HEK293 (cell line): ENCODE results near the gene FNDC5.

Experiments used
- CTCF ChIA-PET: fragments of 350-600 bp; formaldehyde crosslinking; extraction: SDS; loops from one replicate; lab custom pipeline; 2021; ENCODE audit warnings: antibody characterized with exemption; lab: Yijun Ruan, JAX
- POLR2A ChIA-PET: fragments of 300-600 bp; formaldehyde crosslinking; extraction: SDS; loops from one replicate; lab custom pipeline; 2020; ENCODE audit warnings: antibody characterized with exemption, inconsistent platforms; lab: Yijun Ruan, JAX
- H3K27ac ChIP-seq: fragments of 200-500 bp; sonication (Bioruptor generic); 2 replicates; pipeline ENCODE4 v1.5.1; 2014; ENCODE audit warnings: low read depth, low read length, control low read depth, inconsistent platforms; ENCODE audit errors: extremely low read depth
- H3K36me3 ChIP-seq, 2 experiments: fragments of 200-500 bp in 1 of 2; sonication (Bioruptor generic) in 1 of 2; 1 replicate in 1 of 2; 2 replicates in 1 of 2; pipeline ENCODE4 v1.5.1; 2014 to 2017; ENCODE audit warnings: inconsistent platforms in 2 of 2, low read length in 2 of 2; ENCODE audit not compliant: control insufficient read depth in 2 of 2, insufficient read depth in 1 of 2
- H3K4me1 ChIP-seq: fragments of 200-500 bp; sonication (Bioruptor generic); 2 replicates; pipeline ENCODE4 v1.5.1; 2014; ENCODE audit warnings: mild to moderate bottlenecking, low read length, inconsistent platforms; ENCODE audit not compliant: control insufficient read depth, insufficient read depth
- H3K4me3 ChIP-seq: 2 replicates; pipeline ENCODE4 v1.5.1; 2011; ENCODE audit warnings: low read depth, mild to moderate bottlenecking, control low read depth, low read length, moderate library complexity
- H3K9me3 ChIP-seq: fragments of 200-500 bp; sonication (Bioruptor generic); 2 replicates; pipeline ENCODE4 v1.5.1; 2014; ENCODE audit warnings: low read depth, low read length, inconsistent platforms; ENCODE audit not compliant: control insufficient read depth, insufficient read depth
- SCRT1 ChIP-seq: fragments of 450-650 bp; formaldehyde crosslinking; IDR thresholded peaks from 2 replicates; pipeline ENCODE4 v1.5.1; 2016; ENCODE audit warnings: missing biosample characterization, missing genetic modification characterization, borderline replicate concordance
- ZFP3 ChIP-seq: fragments of 450-650 bp; formaldehyde crosslinking; IDR thresholded peaks from 2 replicates; pipeline ENCODE4 v1.5.1; 2016; ENCODE audit warnings: low read depth, missing biosample characterization, missing genetic modification characterization
- ZNF112 ChIP-seq: fragments of 450-650 bp; formaldehyde crosslinking; IDR thresholded peaks from 2 replicates; pipeline ENCODE4 v1.5.0; 2017; ENCODE audit warnings: missing biosample characterization, missing genetic modification characterization
- ZNF132 ChIP-seq: fragments of 450-650 bp; formaldehyde crosslinking; IDR thresholded peaks from 2 replicates; pipeline ENCODE4 v1.5.1; 2017; ENCODE audit warnings: missing biosample characterization, missing genetic modification characterization, borderline replicate concordance
- ZNF133 ChIP-seq: fragments of 450-650 bp; formaldehyde crosslinking; IDR thresholded peaks from 2 replicates; pipeline ENCODE4 v1.5.1; 2016; ENCODE audit warnings: missing biosample characterization, missing genetic modification characterization
- ZNF174 ChIP-seq: fragments of 450-650 bp; formaldehyde crosslinking; IDR thresholded peaks from 2 replicates; pipeline ENCODE4 v1.5.0; 2017; ENCODE audit warnings: missing biosample characterization, mild to moderate bottlenecking, missing genetic modification characterization
- ZNF175 ChIP-seq: fragments of 450-650 bp; formaldehyde crosslinking; IDR thresholded peaks from 2 replicates; pipeline ENCODE4 v1.5.1; 2016; ENCODE audit warnings: missing biosample characterization, missing genetic modification characterization
- ZNF2 ChIP-seq: fragments of 450-650 bp; formaldehyde crosslinking; IDR thresholded peaks from 2 replicates; pipeline ENCODE4 v1.5.1; 2016; ENCODE audit warnings: missing biosample characterization, missing genetic modification characterization
- ZNF274 ChIP-seq, 2 experiments: fragments of 200-500 bp in 1 of 2; fragments of 450-650 bp in 1 of 2; sonication (Bioruptor generic) in 1 of 2; formaldehyde crosslinking in 1 of 2; IDR thresholded peaks; 2 replicates each; pipeline versions ENCODE4 v1.5.1 to v1.6.1; 2014 to 2016; ENCODE audit warnings: borderline replicate concordance in 1 of 2, inconsistent platforms in 1 of 2, low read length in 1 of 2, missing biosample characterization in 1 of 2, missing genetic modification characterization in 1 of 2
- ZNF514 ChIP-seq: fragments of 450-650 bp; formaldehyde crosslinking; IDR thresholded peaks from 2 replicates; pipeline ENCODE4 v1.5.1; 2016; ENCODE audit warnings: missing biosample characterization, missing genetic modification characterization
- ZNF626 ChIP-seq: fragments of 450-650 bp; sonication (Bioruptor Pico); formaldehyde crosslinking; IDR thresholded peaks from 2 replicates; pipeline ENCODE4 v1.5.1; 2018; ENCODE audit warnings: missing biosample characterization, missing genetic modification characterization, inconsistent platforms
- TF ChIP-seq, protein P1 (sequence below): fragments of 450-650 bp; formaldehyde crosslinking; IDR thresholded peaks from 2 replicates; pipeline ENCODE4 v1.5.1; 2016; ENCODE audit warnings: missing biosample characterization, missing genetic modification characterization
- TF ChIP-seq, protein P2 (sequence below): fragments of 450-650 bp; formaldehyde crosslinking; conservative IDR thresholded peaks from 2 replicates; pipeline ENCODE4 v1.5.1; 2016; ENCODE audit warnings: low read depth, missing biosample characterization, missing genetic modification characterization
- TF ChIP-seq, protein P3 (sequence below): fragments of 450-650 bp; formaldehyde crosslinking; IDR thresholded peaks from 2 replicates; pipeline ENCODE4 v1.5.1; 2017; ENCODE audit warnings: missing biosample characterization, missing genetic modification characterization
- TF ChIP-seq, protein P4 (sequence below): fragments of 450-650 bp; formaldehyde crosslinking; IDR thresholded peaks from 2 replicates; pipeline ENCODE4 v1.5.1; 2016; ENCODE audit warnings: missing biosample characterization, missing genetic modification characterization
- TF ChIP-seq, protein P5 (sequence below): fragments of 450-650 bp; formaldehyde crosslinking; IDR thresholded peaks from 2 replicates; pipeline ENCODE4 v1.5.1; 2016; ENCODE audit warnings: missing biosample characterization, missing genetic modification characterization
- TF ChIP-seq, protein P6 (sequence below): fragments of 450-650 bp; formaldehyde crosslinking; IDR thresholded peaks from 2 replicates; pipeline ENCODE4 v1.5.1; 2016; ENCODE audit warnings: missing biosample characterization, missing genetic modification characterization

The FNDC5 gene

DNA sequence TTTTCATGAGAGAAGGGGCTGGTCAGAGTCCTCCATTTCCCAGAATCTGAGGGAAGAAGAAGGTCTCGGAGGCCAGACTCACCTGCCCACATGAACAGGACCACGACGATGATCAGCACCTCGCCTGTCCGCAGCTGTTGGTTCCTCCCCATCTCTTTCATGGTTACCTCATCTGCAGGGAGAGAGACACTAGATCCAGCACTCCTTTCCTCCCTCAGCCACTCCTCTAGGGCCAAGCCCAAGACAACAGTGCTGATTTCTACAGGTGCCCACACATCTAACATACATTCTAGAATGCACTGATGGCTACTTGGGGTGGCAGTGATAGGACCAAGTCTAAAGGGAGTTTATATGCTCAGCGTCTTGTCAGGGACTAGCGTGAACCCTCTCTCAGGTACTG, 3.0 kb downstream of the FNDC5 start:
- H3K9me3 ChIP-seq: no peaks in the 10 kb centered on the region
- ChIA-PET POLR2A (no interaction called here), CTCF (interaction anchor here (0.6 to 1.0 kb wide), 2 partner anchors 8 to 347 kb away, joined by 3 read pairs; no protein-coding TSS in a partner anchor)
- no peak overlapping the region for H3K4me3 ChIP-seq
- H3K4me1 ChIP-seq: no peaks in the 10 kb centered on the region; the same call in 1 of the 2 replicates
- TF ChIP-seq ZNF626 (tag by site-specific recombination) (no peak), SCRT1 (tag by site-specific recombination) (no peak), ZNF514 (no peak), ZNF133 (tag by site-specific recombination) (no peak), ZNF132 (tag by site-specific recombination) (no peak), ZNF174 (tag by site-specific recombination) (no peak), ZNF112 (tag by site-specific recombination) (no peak), ZNF2 (tag by site-specific recombination) (no peak), ZNF274 (IDR thresholded peaks at IDR 0.05; ENCODE audit: low read length) (no peak), ZNF274 (tag by site-specific recombination; IDR thresholded peaks at IDR 0.05; ENCODE audit: borderline replicate concordance) (no peak), ZFP3 (tag by site-specific recombination) (no peak), ZNF175 (tag by site-specific recombination) (no peak)
- TF ChIP-seq, protein P1, sequence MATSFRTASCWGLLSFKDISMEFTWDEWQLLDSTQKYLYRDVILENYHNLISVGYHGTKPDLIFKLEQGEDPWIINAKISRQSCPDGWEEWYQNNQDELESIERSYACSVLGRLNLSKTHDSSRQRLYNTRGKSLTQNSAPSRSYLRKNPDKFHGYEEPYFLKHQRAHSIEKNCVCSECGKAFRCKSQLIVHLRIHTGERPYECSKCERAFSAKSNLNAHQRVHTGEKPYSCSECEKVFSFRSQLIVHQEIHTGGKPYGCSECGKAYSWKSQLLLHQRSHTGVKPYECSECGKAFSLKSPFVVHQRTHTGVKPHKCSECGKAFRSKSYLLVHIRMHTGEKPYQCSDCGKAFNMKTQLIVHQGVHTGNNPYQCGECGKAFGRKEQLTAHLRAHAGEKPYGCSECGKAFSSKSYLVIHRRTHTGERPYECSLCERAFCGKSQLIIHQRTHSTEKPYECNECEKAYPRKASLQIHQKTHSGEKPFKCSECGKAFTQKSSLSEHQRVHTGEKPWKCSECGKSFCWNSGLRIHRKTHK (tag by site-specific recombination): no peak
- TF ChIP-seq, protein P2, sequence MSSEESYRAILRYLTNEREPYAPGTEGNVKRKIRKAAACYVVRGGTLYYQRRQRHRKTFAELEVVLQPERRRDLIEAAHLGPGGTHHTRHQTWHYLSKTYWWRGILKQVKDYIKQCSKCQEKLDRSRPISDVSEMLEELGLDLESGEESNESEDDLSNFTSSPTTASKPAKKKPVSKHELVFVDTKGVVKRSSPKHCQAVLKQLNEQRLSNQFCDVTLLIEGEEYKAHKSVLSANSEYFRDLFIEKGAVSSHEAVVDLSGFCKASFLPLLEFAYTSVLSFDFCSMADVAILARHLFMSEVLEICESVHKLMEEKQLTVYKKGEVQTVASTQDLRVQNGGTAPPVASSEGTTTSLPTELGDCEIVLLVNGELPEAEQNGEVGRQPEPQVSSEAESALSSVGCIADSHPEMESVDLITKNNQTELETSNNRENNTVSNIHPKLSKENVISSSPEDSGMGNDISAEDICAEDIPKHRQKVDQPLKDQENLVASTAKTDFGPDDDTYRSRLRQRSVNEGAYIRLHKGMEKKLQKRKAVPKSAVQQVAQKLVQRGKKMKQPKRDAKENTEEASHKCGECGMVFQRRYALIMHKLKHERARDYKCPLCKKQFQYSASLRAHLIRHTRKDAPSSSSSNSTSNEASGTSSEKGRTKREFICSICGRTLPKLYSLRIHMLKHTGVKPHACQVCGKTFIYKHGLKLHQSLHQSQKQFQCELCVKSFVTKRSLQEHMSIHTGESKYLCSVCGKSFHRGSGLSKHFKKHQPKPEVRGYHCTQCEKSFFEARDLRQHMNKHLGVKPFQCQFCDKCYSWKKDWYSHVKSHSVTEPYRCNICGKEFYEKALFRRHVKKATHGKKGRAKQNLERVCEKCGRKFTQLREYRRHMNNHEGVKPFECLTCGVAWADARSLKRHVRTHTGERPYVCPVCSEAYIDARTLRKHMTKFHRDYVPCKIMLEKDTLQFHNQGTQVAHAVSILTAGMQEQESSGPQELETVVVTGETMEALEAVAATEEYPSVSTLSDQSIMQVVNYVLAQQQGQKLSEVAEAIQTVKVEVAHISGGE: no peak
- TF ChIP-seq, protein P3, sequence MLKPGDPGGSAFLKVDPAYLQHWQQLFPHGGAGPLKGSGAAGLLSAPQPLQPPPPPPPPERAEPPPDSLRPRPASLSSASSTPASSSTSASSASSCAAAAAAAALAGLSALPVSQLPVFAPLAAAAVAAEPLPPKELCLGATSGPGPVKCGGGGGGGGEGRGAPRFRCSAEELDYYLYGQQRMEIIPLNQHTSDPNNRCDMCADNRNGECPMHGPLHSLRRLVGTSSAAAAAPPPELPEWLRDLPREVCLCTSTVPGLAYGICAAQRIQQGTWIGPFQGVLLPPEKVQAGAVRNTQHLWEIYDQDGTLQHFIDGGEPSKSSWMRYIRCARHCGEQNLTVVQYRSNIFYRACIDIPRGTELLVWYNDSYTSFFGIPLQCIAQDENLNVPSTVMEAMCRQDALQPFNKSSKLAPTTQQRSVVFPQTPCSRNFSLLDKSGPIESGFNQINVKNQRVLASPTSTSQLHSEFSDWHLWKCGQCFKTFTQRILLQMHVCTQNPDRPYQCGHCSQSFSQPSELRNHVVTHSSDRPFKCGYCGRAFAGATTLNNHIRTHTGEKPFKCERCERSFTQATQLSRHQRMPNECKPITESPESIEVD (tag by site-specific recombination): no peak
- TF ChIP-seq, protein P4, sequence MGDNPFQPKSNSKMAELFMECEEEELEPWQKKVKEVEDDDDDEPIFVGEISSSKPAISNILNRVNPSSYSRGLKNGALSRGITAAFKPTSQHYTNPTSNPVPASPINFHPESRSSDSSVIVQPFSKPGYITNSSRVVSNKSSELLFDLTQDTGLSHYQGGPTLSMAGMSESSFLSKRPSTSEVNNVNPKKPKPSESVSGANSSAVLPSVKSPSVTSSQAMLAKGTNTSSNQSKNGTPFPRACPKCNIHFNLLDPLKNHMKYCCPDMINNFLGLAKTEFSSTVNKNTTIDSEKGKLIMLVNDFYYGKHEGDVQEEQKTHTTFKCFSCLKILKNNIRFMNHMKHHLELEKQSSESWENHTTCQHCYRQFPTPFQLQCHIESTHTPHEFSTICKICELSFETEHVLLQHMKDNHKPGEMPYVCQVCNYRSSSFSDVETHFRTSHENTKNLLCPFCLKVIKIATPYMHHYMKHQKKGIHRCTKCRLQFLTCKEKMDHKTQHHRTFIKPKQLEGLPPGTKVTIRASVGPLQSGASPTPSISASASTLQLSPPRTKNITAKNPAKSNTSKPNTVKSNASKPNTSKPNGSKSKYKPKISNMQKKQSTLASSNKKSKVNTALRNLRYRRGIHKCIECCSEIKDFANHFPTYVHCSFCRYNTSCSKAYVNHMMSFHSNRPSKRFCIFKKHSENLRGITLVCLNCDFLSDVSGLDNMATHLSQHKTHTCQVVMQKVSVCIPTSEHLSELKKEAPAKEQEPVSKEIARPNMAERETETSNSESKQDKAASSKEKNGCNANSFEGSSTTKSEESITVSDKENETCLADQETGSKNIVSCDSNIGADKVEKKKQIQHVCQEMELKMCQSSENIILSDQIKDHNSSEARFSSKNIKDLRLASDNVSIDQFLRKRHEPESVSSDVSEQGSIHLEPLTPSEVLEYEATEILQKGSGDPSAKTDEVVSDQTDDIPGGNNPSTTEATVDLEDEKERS (tag by site-specific recombination): no peak
- TF ChIP-seq, protein P5, sequence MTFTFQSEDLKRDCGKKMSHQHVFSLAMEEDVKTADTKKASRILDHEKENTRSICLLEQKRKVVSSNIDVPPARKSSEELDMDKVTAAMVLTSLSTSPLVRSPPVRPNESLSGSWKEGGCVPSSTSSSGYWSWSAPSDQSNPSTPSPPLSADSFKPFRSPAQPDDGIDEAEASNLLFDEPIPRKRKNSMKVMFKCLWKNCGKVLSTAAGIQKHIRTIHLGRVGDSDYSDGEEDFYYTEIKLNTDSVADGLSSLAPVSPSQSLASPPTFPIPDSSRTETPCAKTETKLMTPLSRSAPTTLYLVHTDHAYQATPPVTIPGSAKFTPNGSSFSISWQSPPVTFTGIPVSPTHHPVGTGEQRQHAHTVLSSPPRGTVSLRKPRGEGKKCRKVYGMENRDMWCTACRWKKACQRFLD (tag by site-specific recombination): no peak
- TF ChIP-seq, protein P6, sequence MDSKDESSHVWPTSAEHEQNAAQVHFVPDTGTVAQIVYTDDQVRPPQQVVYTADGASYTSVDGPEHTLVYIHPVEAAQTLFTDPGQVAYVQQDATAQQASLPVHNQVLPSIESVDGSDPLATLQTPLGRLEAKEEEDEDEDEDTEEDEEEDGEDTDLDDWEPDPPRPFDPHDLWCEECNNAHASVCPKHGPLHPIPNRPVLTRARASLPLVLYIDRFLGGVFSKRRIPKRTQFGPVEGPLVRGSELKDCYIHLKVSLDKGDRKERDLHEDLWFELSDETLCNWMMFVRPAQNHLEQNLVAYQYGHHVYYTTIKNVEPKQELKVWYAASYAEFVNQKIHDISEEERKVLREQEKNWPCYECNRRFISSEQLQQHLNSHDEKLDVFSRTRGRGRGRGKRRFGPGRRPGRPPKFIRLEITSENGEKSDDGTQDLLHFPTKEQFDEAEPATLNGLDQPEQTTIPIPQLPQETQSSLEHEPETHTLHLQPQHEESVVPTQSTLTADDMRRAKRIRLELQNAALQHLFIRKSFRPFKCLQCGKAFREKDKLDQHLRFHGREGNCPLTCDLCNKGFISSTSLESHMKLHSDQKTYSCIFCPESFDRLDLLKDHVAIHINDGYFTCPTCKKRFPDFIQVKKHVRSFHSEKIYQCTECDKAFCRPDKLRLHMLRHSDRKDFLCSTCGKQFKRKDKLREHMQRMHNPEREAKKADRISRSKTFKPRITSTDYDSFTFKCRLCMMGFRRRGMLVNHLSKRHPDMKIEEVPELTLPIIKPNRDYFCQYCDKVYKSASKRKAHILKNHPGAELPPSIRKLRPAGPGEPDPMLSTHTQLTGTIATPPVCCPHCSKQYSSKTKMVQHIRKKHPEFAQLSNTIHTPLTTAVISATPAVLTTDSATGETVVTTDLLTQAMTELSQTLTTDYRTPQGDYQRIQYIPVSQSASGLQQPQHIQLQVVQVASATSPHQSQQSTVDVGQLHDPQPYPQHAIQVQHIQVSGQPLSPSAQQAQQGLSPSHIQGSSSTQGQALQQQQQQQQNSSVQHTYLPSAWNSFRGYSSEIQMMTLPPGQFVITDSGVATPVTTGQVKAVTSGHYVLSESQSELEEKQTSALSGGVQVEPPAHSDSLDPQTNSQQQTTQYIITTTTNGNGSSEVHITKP (tag by site-specific recombination): no peak
- peaks cover 0 to 32% of the 10 kb centered on the region in 2 experiments; a peak in 1 of 3 replicates for H3K36me3 ChIP-seq
- no peak overlapping the region for H3K27ac ChIP-seq
